ENCODE data around the gene BIRC3.

The BIRC3 gene

DNA sequence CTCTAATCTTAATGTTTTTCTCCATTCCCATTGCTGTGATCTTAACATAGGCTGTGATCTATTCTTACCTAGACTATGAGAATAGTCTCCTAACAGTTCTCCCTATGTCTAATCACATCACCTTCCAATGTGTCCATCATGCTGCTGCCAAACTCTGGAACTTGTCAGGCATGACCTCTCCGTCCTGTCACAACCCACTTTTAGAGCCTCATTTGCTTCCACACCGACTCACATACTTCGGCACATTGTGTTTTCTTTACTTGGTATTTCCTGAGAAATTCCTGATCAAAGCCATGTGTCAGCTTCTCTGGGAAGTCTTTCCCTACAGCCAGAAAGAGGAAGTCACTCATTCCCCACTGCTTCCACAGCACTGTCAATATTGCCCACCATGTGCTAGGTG, 40.5 kb upstream of the BIRC3 start:
- TF ChIP-seq TAF1 (IDR thresholded peaks at IDR 0.05; ENCODE audit: borderline replicate concordance, insufficient read depth, low read length), result no peak
- TF ChIP-seq, protein P1, sequence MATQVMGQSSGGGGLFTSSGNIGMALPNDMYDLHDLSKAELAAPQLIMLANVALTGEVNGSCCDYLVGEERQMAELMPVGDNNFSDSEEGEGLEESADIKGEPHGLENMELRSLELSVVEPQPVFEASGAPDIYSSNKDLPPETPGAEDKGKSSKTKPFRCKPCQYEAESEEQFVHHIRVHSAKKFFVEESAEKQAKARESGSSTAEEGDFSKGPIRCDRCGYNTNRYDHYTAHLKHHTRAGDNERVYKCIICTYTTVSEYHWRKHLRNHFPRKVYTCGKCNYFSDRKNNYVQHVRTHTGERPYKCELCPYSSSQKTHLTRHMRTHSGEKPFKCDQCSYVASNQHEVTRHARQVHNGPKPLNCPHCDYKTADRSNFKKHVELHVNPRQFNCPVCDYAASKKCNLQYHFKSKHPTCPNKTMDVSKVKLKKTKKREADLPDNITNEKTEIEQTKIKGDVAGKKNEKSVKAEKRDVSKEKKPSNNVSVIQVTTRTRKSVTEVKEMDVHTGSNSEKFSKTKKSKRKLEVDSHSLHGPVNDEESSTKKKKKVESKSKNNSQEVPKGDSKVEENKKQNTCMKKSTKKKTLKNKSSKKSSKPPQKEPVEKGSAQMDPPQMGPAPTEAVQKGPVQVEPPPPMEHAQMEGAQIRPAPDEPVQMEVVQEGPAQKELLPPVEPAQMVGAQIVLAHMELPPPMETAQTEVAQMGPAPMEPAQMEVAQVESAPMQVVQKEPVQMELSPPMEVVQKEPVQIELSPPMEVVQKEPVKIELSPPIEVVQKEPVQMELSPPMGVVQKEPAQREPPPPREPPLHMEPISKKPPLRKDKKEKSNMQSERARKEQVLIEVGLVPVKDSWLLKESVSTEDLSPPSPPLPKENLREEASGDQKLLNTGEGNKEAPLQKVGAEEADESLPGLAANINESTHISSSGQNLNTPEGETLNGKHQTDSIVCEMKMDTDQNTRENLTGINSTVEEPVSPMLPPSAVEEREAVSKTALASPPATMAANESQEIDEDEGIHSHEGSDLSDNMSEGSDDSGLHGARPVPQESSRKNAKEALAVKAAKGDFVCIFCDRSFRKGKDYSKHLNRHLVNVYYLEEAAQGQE (IDR thresholded peaks at IDR 0.05; ENCODE audit: insufficient read depth in 1 of 2, low read depth in 2 of 2, low read length in 2 of 2), result no peak
- no peak for TF ChIP-seq SIN3A (IDR thresholded peaks at IDR 0.05; ENCODE audit: borderline replicate concordance, insufficient read depth, low read length)
- no peak for TF ChIP-seq POLR2AphosphoS5 (IDR thresholded peaks at IDR 0.05; ENCODE audit: low read depth, low read length)
- TF ChIP-seq FOXP2 (optimal IDR thresholded peaks at IDR 0.05; ENCODE audit: borderline replicate concordance, extremely low read depth, extremely low read length, insufficient read depth), result no peak

DNA sequence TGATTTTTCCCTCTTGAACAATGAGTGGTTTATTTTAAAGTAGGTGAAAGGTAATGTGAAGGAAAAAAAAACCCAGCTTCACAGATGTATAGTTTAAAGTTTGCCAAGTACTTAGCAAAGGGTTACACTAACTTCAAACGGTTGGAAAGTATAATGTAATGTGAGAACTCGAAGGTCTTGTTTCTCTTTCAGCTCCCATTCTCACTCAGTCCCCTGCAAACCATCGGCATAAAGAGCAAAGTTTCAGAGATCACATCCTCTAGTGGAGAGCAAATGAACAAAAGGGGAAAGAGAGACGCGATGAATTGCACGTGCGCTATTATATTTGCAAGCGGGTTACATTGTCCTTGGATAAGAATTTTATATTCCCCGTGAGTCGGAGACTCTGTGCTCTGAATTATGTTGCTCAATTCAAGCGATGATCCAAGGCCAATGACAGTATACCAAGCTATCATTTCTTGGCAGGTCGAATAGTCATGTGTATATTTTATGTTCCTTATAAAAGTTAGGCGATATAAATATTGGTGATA, 37.6 kb upstream of the BIRC3 start:
- TF ChIP-seq SIN3A (IDR thresholded peaks at IDR 0.05; ENCODE audit: borderline replicate concordance, insufficient read depth, low read length), result no peak
- no peak for TF ChIP-seq POLR2AphosphoS5 (IDR thresholded peaks at IDR 0.05; ENCODE audit: low read depth, low read length)
- TF ChIP-seq TAF1 (IDR thresholded peaks at IDR 0.05; ENCODE audit: borderline replicate concordance, insufficient read depth, low read length), result no peak
- TF ChIP-seq, protein P1 (IDR thresholded peaks at IDR 0.05; ENCODE audit: insufficient read depth in 1 of 2, low read depth in 2 of 2, low read length in 2 of 2), result no peak
- no peak for TF ChIP-seq FOXP2 (optimal IDR thresholded peaks at IDR 0.05; ENCODE audit: borderline replicate concordance, extremely low read depth, extremely low read length, insufficient read depth)

DNA sequence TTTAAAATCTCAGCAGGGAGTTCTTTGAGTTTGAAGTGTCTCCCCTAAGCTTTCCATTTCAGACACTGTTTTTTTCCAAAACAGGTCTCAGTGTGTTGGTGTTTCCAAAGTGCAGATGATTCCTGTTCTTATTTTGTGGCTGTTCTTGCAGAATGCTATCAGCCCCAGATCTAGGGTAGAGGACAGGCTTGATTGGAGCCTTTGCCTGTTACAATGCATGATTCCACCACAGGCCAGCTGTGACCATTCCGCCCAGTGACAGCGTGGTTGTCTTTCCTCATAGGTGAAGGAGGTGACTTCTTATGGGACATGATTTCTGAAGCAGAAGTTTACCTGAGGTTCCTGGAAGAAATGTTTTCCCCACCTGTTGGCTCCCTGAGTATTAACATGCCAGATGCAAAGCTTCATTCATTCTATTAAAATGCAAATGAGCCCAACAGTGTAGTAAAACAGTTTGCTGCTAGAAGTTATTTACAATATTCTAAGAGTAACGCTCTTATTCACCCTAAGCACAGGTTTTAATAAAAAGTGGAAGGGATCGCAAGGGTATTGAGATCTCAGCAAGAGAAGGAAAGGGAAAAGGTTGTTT, 36.9 kb upstream of the BIRC3 start:
- TF ChIP-seq, protein P1 (IDR thresholded peaks at IDR 0.05; ENCODE audit: insufficient read depth in 1 of 2, low read depth in 2 of 2, low read length in 2 of 2), result no peak
- TF ChIP-seq FOXP2 (optimal IDR thresholded peaks at IDR 0.05; ENCODE audit: borderline replicate concordance, extremely low read depth, extremely low read length, insufficient read depth), result no peak
- no peak for TF ChIP-seq TAF1 (IDR thresholded peaks at IDR 0.05; ENCODE audit: borderline replicate concordance, insufficient read depth, low read length)
- TF ChIP-seq SIN3A (IDR thresholded peaks at IDR 0.05; ENCODE audit: borderline replicate concordance, insufficient read depth, low read length), result no peak
- no peak for TF ChIP-seq POLR2AphosphoS5 (IDR thresholded peaks at IDR 0.05; ENCODE audit: low read depth, low read length)

DNA sequence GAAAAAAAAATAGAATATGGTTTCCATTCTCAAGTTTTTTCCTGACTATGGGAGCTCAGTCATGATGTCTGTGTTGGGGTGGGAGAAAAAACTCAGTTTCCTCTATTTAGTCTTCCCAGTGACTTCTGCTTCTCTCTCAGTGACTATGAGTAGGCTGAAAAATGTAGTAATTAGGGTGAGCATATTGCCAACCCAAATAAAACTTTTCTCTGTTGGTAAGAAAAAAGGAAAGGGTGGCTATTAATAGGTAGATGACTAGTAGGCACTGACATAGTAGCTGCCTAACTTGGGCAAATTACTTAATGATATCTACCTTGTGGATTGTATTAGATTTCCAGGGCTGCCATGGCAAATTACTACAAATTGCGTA, 34.2 kb upstream of the BIRC3 start:
- TF ChIP-seq SIN3A (IDR thresholded peaks at IDR 0.05; ENCODE audit: borderline replicate concordance, insufficient read depth, low read length) (no peak), FOXP2 (optimal IDR thresholded peaks at IDR 0.05; ENCODE audit: borderline replicate concordance, extremely low read depth, extremely low read length, insufficient read depth) (no peak), TAF1 (IDR thresholded peaks at IDR 0.05; ENCODE audit: borderline replicate concordance, insufficient read depth, low read length) (no peak), POLR2AphosphoS5 (IDR thresholded peaks at IDR 0.05; ENCODE audit: low read depth, low read length) (no peak)
- TF ChIP-seq, protein P1 (IDR thresholded peaks at IDR 0.05; ENCODE audit: insufficient read depth in 1 of 2, low read depth in 2 of 2, low read length in 2 of 2), result no peak

Data from PFSK-1 (cell line).